Neural crest cell (in vitro differentiated cells): ENCODE results near the gene DLX4. TPM values are rescaled to one million over a fixed set of nuclear protein-coding genes. Genes with fewer than 3 reads are reported as not detected.

Source experiments
- DNase-seq: peaks from one replicate; pipeline ENCODE4 v3.0.0; 2021; ENCODE audit warnings: low read depth, mixed read lengths, low spot score
- H3K27ac Mint-ChIP-seq: one replicate; pipeline ENCODE4 v1.8.0; 2021; ENCODE audit warnings: mild to moderate bottlenecking, mixed read lengths; ENCODE audit not compliant: unreplicated experiment
- H3K27me3 Mint-ChIP-seq: 2 replicates; pipeline ENCODE4 v1.8.0; 2021; ENCODE audit warnings: low read depth, mild to moderate bottlenecking, mixed read lengths
- H3K36me3 Mint-ChIP-seq: 2 replicates; pipeline ENCODE4 v1.8.0; 2021; ENCODE audit warnings: low read depth, mild to moderate bottlenecking, mixed read lengths
- H3K4me1 Mint-ChIP-seq: 2 replicates; pipeline ENCODE4 v1.8.0; 2021; ENCODE audit warnings: mixed read lengths
- H3K4me3 Mint-ChIP-seq: one replicate; pipeline ENCODE4 v1.8.0; 2021; ENCODE audit warnings: mild to moderate bottlenecking, mixed read lengths
- H3K9me3 Mint-ChIP-seq: 2 replicates; pipeline ENCODE4 v1.8.0; 2021; ENCODE audit warnings: mixed read lengths
- total RNA-seq: library from RNA; stranded (reverse); gene quantifications from 2 replicates; pipeline ENCODE4 v1.2.1, GENCODE V29; 2021
- TF ChIP-seq, protein P1 (sequence below): fragments of 200-600 bp; sonication (generic); conservative IDR thresholded peaks from 2 replicates; pipeline ENCODE4 v1.5.0; 2021; ENCODE audit warnings: antibody characterized with exemption, mild to moderate bottlenecking

Gene DLX4
- total RNA-seq, 1 donor from 2014 or later, result 0.49 TPM

DNA sequence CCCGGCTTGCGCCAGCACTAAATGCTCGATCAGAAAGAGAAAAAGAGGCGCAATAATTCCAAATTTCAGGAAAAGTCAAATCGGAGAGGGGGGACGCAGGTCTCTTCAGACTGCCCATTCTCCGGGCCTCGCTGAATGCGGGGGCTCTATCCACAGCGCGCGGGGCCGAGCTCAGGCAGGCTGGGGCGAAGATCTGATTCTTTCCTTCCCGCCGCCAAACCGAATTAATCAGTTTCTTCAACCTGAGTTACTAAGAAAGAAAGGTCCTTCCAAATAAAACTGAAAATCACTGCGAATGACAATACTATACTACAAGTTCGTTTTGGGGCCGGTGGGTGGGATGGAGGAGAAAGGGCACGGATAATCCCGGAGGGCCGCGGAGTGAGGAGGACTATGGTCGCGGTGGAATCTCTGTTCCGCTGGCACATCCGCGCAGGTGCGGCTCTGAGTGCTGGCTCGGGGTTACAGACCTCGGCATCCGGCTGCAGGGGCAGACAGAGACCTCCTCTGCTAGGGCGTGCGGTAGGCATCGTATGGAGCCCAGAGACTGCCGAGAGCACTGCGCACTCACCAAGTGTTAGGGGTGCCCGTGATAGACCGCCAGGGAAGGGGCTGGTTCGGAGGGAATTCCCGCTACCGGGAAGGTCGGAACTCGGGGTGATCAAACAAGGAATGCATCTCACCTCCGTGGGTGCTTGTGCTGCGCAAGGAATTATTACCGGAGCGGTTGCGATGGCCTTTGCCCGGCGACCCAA, 4.0 kb upstream of the DLX4 start:
- TF ChIP-seq, protein P1, sequence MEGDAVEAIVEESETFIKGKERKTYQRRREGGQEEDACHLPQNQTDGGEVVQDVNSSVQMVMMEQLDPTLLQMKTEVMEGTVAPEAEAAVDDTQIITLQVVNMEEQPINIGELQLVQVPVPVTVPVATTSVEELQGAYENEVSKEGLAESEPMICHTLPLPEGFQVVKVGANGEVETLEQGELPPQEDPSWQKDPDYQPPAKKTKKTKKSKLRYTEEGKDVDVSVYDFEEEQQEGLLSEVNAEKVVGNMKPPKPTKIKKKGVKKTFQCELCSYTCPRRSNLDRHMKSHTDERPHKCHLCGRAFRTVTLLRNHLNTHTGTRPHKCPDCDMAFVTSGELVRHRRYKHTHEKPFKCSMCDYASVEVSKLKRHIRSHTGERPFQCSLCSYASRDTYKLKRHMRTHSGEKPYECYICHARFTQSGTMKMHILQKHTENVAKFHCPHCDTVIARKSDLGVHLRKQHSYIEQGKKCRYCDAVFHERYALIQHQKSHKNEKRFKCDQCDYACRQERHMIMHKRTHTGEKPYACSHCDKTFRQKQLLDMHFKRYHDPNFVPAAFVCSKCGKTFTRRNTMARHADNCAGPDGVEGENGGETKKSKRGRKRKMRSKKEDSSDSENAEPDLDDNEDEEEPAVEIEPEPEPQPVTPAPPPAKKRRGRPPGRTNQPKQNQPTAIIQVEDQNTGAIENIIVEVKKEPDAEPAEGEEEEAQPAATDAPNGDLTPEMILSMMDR, result no peak
- no peaks in the 10 kb centered on the region for H3K9me3 Mint-ChIP-seq
- DNase-seq, result no peak
- H3K36me3 Mint-ChIP-seq, result peaks cover 3% of the 10 kb centered on the region
- H3K27ac Mint-ChIP-seq, result no peak overlapping the region
- peak overlapping the region; percentile 15 for H3K4me3 Mint-ChIP-seq
- peaks cover 22% of the 10 kb centered on the region for H3K4me1 Mint-ChIP-seq
- H3K27me3 Mint-ChIP-seq, result peaks cover 94% of the 10 kb centered on the region

DNA sequence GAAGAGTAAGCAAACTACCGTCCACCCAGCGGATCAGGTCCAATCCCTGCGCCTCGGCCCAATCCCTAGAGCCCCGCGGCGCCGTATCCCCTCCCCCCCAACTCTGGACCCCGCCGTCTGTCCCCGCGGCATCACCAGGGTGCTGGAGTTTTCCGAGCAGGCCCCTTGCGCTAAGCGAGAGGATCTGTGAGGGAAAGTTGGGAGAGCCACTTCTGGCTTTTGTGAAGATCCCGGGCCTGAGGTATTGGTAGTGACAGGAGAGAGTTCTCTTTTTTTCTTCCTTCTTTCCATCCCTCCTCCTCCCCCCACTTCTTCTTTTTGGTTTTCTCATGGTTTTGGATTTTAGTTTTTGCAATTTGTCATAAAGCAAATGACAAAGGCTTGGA, 3.5 kb upstream of the DLX4 start:
- Mint-ChIP-seq H3K36me3 (peaks cover 3% of the 10 kb centered on the region), H3K4me1 (peaks cover 24% of the 10 kb centered on the region), H3K27me3 (peaks cover 99% of the 10 kb centered on the region), H3K4me3 (no peak overlapping the region), H3K9me3 (no peaks in the 10 kb centered on the region), H3K27ac (no peak overlapping the region)
- TF ChIP-seq, protein P1, result no peak
- no peak for DNase-seq

DNA sequence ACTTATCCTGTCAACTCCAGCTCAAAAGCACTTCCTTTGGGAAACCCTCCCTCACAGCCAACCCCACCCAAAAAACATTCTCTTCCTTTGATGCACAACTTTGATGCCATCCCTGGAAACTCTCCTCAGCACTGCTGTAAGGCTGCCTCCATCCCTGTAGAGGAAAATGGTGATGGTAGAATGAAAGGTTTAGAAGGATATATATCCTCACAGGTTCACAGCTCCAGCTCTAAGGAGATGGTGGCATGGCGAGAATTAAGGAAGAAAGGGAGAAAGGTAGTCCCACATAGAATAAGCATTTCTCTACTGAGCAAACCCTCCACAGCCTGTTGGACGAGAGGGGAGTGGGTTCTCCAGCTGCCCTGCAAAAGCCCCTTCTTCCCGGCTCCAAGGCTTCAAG, 2.2 kb upstream of the DLX4 start:
- Mint-ChIP-seq H3K27ac (no peak overlapping the region), H3K4me3 (no peak overlapping the region), H3K4me1 (peaks cover 32% of the 10 kb centered on the region), H3K9me3 (no peaks in the 10 kb centered on the region), H3K27me3 (peaks cover 99% of the 10 kb centered on the region), H3K36me3 (peaks cover 5% of the 10 kb centered on the region)
- DNase-seq, result no peak
- TF ChIP-seq, protein P1, result no peak

DNA sequence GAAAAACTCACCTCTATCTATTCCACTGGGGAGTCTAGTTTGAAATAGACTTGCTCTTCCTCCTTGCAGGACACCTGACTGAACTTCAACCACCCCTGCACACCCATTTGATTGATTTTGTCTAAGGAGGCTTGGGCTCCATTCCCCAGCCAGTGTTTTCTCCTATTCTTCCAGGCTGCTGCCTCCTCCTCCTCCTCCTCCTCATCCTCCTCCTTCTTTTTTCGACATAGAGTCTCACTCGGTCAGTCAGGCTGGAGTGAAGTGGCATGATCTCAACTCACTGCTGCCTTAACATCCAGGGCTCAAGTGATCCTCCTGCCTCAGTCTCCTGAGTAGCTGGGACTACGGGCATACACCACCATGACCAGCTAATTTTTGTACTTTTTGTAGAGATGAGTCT, 1.8 kb upstream of the DLX4 start:
- Mint-ChIP-seq H3K27ac (no peak overlapping the region), H3K27me3 (peaks cover 99% of the 10 kb centered on the region), H3K9me3 (no peaks in the 10 kb centered on the region), H3K4me3 (peak overlapping the region; percentile 4), H3K4me1 (peaks cover 32% of the 10 kb centered on the region), H3K36me3 (peaks cover 5% of the 10 kb centered on the region)
- DNase-seq, result no peak
- TF ChIP-seq, protein P1, result no peak

DNA sequence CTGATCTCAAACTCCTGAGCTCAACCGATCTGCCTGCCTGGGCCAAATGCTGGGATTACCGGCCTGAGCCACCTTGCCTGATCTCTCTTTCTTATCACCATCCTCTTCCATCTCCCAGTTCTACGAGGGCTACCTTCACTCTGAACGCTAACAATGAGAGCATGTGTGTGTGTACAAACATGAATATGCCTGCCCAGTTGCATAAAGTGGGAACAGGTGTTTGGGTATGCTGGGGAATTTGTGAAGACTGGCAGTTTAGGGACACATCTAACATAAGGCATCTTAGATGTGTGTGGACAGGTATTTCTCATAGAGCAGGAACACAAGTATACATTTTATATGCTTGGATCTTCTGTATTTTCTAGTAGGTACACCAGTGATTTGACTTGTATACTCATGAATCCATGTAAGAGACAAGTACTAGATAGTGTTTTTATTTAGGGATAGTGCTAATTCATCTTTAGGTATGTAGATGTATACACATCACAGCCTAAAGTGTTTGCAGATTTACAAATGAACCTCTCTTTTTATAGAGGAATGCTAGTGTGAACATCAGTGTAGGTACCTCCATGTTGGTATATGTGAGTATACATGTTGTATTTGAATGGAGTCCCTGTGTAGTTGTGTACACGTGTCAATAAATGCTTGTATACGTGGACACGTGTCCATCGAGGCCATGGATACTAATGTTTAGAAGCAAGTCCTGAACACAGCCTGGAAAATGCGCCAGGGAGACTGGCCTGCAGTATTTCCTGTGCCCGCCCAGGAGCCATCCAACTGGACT, 1.2 kb upstream of the DLX4 start:
- DNase-seq, result no peak
- Mint-ChIP-seq H3K27ac (no peak overlapping the region), H3K4me3 (peak overlapping the region; percentile 73), H3K36me3 (peaks cover 5% of the 10 kb centered on the region), H3K27me3 (peaks cover 99% of the 10 kb centered on the region), H3K9me3 (no peaks in the 10 kb centered on the region), H3K4me1 (peaks cover 32% of the 10 kb centered on the region)
- TF ChIP-seq, protein P1, result no peak
